Medulla oblongata (tissue), 1 donor: ENCODE data around the gene DCAF16.

ENCODE experiments used
- DNase-seq: peaks from one replicate; pipeline ENCODE4 v3.0.0-alpha.2; 2015; ENCODE audit errors: extremely low spot score

DCAF16 gene

DNA sequence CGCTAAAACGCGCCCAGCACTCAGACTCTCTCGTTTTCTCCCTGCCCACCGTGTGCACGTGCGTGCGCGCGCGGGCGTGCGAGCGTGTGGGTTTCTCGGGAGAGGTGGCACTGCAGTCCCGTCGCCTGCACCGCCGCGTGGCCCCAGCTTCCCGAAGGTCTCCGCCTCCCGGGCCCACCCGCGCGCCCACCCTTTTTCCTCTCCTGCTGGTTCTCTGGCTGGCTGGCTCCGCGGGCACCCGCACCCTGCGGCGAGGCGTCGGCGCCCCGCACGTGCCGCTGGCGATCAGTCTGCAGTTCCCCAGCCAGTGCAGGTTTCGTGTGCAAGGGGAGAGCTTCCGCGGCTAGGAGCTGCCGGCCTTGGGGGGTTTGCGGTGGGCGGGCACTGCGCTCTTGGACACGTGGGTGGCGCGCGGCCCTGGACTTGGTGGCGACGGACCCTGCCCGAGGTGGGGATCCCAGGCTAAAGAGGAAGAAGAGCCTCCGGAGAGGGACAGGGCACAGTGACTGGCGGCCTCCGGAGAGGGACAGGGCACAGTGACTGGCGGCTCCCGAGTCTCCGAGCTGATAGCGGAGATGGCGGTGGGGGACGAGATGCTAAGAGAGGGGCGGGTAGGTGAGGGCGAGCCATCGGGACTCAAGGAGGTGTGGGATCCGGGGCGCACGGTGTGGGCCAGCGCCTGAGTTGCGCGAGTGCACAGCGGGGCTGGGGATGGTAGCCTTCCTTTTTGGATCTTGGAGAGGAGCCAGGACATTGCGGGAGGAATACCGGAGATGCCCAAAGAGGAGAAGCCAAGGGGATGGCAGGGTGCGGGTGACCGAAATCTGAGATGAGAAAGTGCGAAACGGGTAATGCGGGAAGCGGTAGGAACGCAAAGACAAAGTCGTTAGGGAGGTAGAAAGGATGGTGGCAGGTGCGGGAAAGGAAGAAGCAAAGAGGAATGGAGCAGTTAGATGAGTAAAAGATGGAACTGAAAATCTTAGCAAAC, 29.0 kb downstream of the DCAF16 start, which contains the start of gene FAM184B:
FAM184B (minus strand) TSS at position 322 of the 988 bp plus-strand sequence. CDS start 322 bp downstream, outside the sequence.
- DNase-seq, result no peak

DNA sequence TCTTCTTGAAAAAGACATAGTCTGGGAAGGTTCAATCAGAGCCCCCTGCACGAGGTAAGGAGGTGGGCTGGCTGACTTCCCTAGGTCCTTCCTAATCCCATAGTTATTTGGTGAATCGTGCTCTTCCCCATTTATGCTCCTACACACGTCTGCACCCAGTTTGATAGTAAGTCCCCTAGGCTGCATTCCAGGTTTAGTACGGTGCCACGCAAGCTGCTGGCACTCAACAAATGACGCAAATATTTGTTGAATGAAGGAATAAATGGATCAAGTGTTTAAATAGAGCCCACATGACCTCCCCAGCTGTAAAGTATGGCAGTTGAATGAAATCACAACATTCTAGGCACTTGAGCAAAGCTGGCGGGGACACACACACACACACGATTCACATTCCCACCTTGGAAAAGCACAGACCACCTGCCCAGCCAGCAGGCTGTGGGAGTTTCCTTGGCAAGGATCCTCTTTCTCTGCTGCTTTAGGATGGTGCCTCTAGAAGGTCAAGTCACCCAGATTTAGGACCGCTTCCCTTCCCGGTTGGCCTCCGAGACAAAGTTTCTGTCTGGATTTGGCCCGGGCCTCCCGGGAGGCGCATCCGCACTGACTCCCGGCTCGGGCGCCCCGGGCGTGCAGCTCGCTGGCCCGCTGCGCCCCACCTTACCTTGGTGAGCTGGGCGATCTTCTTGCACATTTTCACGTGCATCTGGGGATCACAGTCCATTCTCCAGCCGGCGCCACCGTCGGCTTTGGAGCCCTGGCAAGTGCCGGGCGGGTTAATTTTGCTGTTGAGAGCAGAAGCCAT, 29.9 kb downstream of the DCAF16 start:
- peak; percentile 7 for DNase-seq

DNA sequence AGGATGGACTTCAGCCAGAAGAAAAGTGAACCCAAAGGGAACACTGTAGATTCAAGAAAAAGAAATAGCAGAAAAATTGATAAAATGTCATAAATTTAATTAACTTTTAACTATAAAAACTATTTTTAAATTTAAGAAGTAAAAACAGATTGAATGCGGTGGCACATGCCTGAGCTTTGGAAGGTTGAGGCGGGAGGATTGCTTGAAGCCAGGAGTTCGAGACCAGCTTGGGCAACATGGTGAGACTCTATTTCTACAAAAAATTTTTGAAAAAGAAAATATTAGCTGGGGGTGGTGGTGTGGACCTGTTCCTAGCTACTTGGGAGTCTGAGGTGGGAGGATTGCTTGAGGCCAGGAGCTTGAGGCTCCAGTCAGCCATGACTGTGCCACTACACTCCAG, 32.1 kb downstream of the DCAF16 start:
- no peak for DNase-seq

DNA sequence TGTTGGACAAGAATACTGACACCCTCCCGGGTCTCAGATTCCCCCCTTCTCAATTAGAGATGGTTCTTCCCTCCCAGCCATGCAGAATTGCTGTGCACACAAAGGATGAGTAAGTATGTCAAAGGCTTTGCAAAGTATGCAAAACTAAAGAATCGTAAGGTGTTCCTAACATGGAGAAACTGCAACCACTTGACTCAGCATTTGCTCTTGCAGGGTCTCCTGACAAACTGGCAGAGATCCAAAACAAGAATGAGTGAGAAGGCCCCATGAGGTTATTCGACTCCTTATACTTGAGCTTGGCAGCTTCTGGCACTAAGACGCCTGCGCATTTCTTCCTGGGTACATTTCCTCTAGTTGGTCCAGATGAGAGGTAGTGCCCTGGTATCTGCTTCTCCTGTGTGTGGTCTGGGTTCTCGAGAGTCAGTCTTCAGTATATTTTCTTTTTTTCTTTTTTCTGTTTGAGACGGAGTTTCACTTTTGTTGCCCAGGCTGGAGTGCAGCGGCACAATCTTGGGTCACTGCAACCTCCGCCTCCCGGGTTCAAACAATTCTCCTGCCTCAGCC, 37.3 kb downstream of the DCAF16 start:
- no peak for DNase-seq

DNA sequence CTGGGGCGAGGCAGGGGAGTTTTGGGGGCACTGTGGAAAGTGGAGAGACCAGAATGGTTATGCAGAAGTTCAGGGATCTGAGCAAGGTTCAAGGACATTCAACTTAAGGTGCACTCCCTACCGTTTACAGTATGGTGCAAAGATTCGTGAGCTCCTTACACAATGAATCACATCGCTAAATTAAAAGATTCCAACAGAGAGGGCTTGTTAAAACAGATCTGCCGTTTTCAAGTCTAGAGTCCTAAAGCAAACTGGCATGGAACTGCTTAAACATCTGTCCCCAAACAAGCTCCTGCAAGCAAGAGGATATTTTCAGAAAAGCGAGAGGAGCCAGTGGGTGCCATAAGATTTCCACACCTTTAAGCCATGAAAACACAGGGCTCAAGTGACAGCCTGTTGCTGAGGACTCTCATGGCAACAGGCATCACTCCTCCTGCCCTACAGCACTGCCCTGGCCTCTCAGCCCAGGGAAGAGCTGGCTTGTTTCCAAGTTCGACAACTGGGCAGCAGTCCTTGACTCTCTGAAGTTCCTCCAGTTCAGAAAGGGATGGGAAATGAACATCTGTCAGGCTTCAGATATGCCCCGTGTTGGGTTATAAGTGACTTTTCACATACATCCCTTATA, 39.2 kb downstream of the DCAF16 start:
- no peak for DNase-seq

DNA sequence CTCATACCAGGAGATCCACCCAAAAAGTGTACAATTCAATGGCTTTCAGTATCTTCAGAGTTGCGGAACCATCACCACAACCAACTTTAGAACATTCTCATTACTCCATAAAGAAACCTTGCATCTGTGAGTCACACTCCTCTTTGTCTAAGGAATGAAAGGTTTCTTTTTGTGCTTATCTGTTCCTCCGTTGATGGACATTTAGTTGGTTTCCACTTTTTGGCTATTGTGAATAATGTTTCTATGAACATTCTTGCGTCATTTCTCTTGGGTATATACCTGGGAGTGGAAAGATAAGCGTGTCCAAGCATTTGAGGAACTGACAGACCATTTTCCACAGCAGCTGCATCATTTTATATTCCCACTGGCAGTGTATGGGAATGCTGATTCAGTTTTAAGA, 39.7 kb downstream of the DCAF16 start:
- DNase-seq, result no peak

DNA sequence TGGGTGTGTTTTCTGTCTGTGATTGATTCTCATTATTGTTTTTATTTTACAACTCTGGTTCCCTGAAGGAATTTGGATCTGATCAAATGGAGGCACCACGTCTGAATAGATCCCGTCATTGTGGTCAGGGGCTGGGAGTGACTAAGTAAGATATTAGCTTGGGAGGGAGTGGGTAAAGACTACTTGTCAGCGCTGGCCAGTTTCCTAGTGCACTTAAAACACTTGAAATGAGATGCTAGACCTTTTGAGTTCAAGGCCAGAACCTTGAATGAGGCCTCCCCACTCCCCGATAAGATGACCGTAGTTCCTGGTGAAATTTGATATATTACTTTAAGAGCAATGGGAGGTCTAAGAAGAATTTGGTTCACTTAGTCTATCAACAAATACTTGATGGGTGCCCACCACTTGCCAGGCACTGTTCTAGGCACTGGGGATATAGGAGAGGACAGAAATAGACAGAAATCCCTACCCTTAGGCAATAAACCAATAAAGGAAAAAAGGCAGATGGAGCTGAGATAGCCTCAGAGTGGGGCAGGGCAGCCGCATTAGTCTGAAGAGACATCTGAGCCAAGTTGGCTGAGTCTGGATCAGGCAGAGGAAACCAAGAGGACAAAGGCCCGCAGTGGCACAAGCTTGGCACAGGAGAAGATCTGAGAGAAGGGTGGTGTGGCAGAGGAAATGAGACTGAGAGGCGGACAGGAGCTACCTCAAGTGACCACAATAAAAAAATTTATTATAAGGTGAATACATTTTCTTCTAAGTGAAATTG, 41.0 kb downstream of the DCAF16 start:
- peak; percentile 8 for DNase-seq

DNA sequence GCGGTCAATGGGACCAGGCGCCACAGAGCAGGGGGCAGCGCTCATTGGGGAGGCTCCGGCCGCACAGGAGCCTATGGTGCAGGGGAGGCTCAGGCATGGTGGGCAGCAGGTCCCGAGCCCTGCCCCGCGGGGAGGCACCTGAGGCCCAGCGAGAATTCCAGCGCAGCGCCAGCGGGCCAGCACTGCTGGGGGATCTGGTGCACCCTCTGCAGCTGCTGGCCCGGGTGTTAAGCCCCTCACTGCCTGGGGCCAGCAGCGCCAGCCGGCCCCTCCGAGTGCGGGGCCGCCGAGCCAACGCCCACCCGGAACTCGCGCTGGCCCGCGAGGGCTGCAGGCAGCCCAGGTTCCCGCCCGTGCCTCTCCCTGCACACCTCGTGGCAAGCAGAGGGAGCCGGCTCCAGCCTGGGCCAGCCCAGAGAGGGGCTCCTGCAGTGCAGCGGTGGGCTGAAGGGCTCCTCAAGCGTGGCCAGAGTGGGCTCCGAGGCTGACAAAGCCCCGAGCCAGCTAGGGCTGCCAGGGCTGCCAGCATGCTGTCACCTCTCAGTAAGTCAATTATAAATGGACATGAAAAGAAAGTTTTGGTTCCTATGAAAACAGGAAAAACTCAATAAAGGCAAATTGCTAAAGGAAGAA, 43.6 kb downstream of the DCAF16 start:
- DNase-seq, result no peak

DNA sequence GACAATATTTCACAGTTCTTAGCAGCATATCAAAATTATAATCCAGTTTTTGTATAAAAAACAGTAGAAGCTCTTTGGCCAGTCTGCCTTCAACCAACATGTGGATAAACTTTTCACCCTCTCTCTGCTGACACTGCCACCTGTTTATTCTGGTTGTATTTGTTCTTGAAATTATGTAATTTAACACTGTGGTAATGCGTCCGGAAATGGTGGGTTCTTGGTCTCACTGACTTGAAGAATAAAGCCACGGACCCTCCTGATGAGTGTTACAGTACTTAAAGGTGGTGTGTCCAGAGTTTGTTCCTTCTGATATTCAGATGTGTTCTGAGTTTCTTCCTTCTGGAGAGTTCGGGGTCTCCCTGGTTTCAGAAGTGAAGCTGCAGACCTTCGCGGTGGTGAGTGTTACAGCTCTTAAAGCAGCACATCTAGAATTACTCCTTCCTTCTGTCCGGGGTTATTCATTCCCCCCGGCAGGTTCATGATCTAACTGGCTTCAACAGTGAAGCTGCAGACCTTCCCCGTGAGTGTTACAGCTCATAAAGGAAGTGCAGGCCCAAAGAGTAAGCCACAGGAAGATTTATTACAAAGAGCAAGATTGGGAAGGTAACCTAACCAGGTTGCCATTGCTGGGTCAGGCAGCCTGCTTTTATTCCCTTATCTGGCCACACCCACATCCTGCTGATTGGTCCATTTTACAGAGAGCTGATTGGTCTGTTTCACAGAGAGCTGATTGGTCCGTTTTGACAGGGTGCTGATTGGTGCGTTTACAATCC, 44.9 kb downstream of the DCAF16 start:
- DNase-seq, result no peak

DNA sequence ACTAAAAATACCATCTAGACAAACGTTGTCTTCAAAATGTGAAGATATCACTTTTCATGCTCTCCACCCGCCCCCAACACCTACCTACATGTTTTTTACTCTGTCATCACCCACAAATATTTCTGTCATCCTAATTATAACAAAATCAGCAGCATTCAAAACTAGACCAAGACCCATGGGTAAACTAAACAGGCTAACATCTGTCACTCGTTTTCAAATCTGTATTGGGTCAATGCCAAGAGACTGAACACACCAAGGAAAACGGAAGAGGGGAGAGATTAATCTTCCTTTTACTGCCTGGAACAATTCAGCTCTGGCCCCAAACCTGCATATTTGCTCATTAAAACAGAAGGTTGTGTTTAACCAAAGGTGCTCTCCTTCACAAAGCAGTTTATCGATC, 46.6 kb downstream of the DCAF16 start:
- DNase-seq, result no peak

DNA sequence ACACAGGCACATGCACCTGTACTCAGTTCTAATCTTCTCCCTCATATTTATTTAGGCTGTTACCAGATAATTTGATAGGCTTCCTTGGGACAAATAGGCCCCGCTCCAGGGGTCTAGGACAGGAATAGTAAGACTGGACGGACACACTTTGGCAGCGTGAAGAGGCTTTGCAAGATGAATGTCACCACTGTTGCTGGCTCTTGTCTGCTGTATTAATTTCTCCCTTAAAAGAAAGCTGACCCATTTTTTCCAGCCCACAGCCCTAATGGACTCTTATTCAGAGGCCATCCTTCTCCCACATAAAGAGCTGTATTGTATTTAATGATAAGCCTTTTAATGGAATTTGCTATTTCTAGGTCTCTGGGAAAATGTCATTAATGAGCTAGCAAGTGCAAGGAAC, 47.1 kb downstream of the DCAF16 start:
- peak; percentile 22 for DNase-seq

DNA sequence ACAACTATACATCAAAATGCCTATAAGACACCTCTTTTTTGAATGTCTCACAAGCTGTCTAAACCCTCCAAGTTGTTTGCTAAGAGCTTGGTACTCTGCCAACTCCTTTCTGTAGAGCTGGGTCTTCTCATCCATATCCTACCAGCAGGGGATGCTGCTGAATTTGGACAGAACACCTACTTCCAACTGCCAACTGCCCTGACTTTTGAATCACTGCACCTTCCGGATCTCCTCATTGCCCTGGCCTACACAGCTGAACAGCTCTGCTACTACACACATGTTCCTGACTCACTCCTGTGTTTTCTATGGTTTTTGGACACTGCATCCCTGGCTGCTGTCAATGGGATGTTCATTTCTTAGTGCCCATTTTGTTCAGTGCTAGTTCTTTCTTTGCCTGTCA, 47.8 kb downstream of the DCAF16 start:
- DNase-seq, result no peak

DNA sequence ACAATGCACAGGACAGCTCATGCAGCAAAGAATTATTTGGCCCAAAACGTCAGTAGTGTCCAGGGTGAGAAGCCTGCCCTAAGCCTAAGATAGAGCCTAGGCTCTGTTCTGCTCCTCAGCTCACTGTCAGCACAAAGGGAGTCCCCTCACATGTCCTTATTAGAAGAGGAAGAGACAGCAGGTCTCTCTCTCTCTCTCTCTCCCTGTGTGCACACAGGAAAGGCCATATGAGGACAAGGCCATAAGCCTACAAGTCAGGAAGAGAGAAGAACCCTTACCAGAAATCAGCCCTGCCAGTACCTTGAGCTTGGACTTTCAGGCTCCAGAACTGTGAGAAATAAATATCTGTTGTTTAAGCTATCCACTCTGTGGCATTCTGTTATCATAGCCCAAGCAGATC, 49.5 kb downstream of the DCAF16 start:
- no peak for DNase-seq

DNA sequence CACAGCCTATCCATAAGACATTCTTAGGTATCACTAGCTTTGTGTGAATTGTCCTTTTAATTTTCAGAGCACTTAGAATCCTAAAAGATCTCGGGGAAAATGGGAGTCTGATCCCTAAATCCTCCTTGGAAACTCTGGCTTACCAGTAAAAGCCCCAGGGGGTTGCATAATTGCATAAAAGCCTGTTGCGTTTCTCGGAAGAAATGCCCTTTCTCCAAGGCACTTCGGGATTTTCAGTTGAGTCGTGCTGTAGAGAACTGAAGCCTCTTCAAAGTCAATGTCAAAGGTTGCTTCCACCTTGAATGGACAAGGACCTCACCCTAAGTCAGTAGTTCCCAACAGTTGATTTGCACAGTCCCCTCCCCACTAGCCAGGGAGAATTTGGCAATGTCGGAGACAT, 49.9 kb downstream of the DCAF16 start:
- no peak for DNase-seq

DNA sequence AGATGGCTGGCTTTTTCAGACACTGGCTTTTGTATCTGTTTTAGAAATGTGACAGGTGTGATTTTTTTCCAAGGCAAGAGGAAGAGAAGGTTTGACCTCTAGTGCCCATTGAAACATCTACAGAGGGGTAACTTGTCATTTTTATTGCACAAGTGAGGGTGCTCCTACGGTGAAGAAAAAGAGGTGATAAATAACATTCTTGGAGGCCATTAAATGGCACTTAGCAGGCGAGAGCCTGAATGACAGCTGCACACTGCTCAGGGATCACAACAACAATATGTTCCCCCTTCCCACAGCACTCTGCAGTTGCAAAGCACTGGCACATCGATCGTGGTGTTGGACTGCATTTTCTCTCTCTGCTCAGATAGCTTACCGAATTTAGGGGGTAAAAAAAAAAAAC, 52.1 kb downstream of the DCAF16 start:
- DNase-seq, result no peak

DNA sequence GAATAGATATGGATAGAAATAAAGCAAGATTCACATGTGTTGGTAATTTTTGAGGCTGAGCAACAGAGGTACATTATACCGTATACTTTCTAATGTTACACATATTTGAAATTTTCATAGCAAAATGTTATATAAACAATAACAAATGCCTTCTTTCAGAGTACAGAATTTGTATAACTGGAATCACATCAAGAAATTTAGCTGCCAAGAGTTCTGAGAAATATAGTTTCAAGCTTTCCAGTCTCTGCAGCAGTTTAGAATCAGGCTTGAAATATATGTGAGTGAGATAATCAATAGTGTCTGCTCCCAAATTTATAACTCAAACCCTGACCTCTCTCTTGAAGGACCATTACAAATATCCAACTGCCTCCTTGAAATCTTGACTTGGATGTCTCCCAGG, 52.9 kb downstream of the DCAF16 start:
- no peak for DNase-seq

DNA sequence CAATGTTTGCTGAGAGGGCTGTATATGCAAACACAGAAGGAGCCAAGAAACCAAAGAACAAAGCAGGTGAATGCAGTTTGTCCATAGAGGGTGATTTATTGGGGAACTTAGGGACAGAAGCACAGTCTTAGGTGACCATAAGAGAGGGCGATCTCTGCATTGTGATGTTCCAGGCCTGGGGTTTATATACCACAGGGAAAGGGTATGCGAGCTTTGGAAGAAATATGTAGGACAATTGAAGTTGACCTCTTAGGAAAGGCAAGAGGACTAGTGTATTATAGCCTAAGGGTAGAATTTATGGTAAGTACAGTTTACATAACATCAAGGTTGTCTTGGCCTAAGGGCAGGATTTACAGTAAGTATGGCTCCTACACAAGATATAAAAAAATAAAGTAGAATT, 56.9 kb downstream of the DCAF16 start:
- no peak for DNase-seq
